Gastrocnemius medialis (tissue), 4 donors: ENCODE results near the gene MUC15.

Experiments
- CTCF ChIP-seq, 5 experiments: fragments of 450-650 bp in 3 of 5; fragments of 200-600 bp in 2 of 5; sonication (generic) in 2 of 5; IDR thresholded peaks in 4 of 5; conservative IDR thresholded peaks in 1 of 5; 1 replicate in 4 of 5; 2 replicates in 1 of 5; pipeline ENCODE4 v1.5.1; 2016 to 2019; ENCODE audit warnings: antibody characterized with exemption in 5 of 5, mild to moderate bottlenecking in 3 of 5, moderate library complexity in 3 of 5
- POLR2A ChIP-seq, 2 donors: fragments of 450-650 bp; IDR thresholded peaks; one replicate each; pipeline ENCODE4 v1.6.1; 2017; ENCODE audit warnings: antibody characterized with exemption in 2 of 2, mild to moderate bottlenecking in 2 of 2, moderate library complexity in 2 of 2

GRCh38 chr11:26599876-26600434, 27.9 kb upstream of the MUC15 start:
- TF ChIP-seq CTCF (IDR thresholded peaks at IDR 0.05 in 4 of 5, conservative IDR thresholded peaks at IDR 0.05 in 1 of 5) (no peak), POLR2A (IDR thresholded peaks at IDR 0.05) (no peak)
